HEK293 (cell line): ENCODE measurements around the gene TRIB2.

Experiments
- CTCF ChIA-PET: fragments of 350-600 bp; formaldehyde crosslinking; extraction: SDS; loops from one replicate; lab custom pipeline; 2021; ENCODE audit warnings: antibody characterized with exemption; lab: Yijun Ruan, JAX
- POLR2A ChIA-PET: fragments of 300-600 bp; formaldehyde crosslinking; extraction: SDS; loops from one replicate; lab custom pipeline; 2020; ENCODE audit warnings: antibody characterized with exemption, inconsistent platforms; lab: Yijun Ruan, JAX
- H3K27ac ChIP-seq: fragments of 200-500 bp; sonication (Bioruptor generic); 2 replicates; pipeline ENCODE4 v1.5.1; 2014; ENCODE audit warnings: low read depth, low read length, control low read depth, inconsistent platforms; ENCODE audit errors: extremely low read depth
- H3K36me3 ChIP-seq, 2 experiments: fragments of 200-500 bp in 1 of 2; sonication (Bioruptor generic) in 1 of 2; 1 replicate in 1 of 2; 2 replicates in 1 of 2; pipeline ENCODE4 v1.5.1; 2014 to 2017; ENCODE audit warnings: inconsistent platforms in 2 of 2, low read length in 2 of 2; ENCODE audit not compliant: control insufficient read depth in 2 of 2, insufficient read depth in 1 of 2
- H3K4me1 ChIP-seq: fragments of 200-500 bp; sonication (Bioruptor generic); 2 replicates; pipeline ENCODE4 v1.5.1; 2014; ENCODE audit warnings: mild to moderate bottlenecking, low read length, inconsistent platforms; ENCODE audit not compliant: control insufficient read depth, insufficient read depth
- H3K4me3 ChIP-seq: 2 replicates; pipeline ENCODE4 v1.5.1; 2011; ENCODE audit warnings: low read depth, mild to moderate bottlenecking, control low read depth, low read length, moderate library complexity
- H3K9me3 ChIP-seq: fragments of 200-500 bp; sonication (Bioruptor generic); 2 replicates; pipeline ENCODE4 v1.5.1; 2014; ENCODE audit warnings: low read depth, low read length, inconsistent platforms; ENCODE audit not compliant: control insufficient read depth, insufficient read depth
- KLF10 ChIP-seq: fragments of 450-650 bp; IDR thresholded peaks from 2 replicates; pipeline ENCODE4 v1.5.1; 2018; ENCODE audit warnings: missing biosample characterization, mild to moderate bottlenecking, missing genetic modification characterization
- MYNN ChIP-seq: fragments of 450-650 bp; formaldehyde crosslinking; IDR thresholded peaks from 2 replicates; pipeline ENCODE4 v1.5.1; 2016; ENCODE audit warnings: missing biosample characterization, missing genetic modification characterization, borderline replicate concordance
- MZF1 ChIP-seq: fragments of 450-650 bp; formaldehyde crosslinking; IDR thresholded peaks from 2 replicates; pipeline ENCODE4 v1.5.1; 2017; ENCODE audit warnings: missing biosample characterization, missing genetic modification characterization, borderline replicate concordance
- RBAK ChIP-seq: fragments of 450-650 bp; formaldehyde crosslinking; IDR thresholded peaks from 2 replicates; pipeline ENCODE4 v1.5.1; 2016; ENCODE audit warnings: missing biosample characterization, missing genetic modification characterization
- SALL2 ChIP-seq: fragments of 450-650 bp; formaldehyde crosslinking; IDR thresholded peaks from 2 replicates; pipeline ENCODE4 v1.5.0; 2017; ENCODE audit warnings: missing biosample characterization, mild to moderate bottlenecking, missing genetic modification characterization, borderline replicate concordance
- TRIM28 ChIP-seq: IDR thresholded peaks from 2 replicates; pipeline ENCODE4 v1.6.1; 2011; ENCODE audit warnings: low read length, control low read depth, borderline replicate concordance
- WT1 ChIP-seq: fragments of 450-650 bp; formaldehyde crosslinking; IDR thresholded peaks from 2 replicates; pipeline ENCODE4 v1.5.1; 2016; ENCODE audit warnings: missing biosample characterization, missing genetic modification characterization
- YY1 ChIP-seq: fragments of 450-650 bp; formaldehyde crosslinking; IDR thresholded peaks from 2 replicates; pipeline ENCODE4 v1.5.1; 2018; ENCODE audit warnings: missing biosample characterization, missing genetic modification characterization
- ZBTB17 ChIP-seq: fragments of 450-650 bp; formaldehyde crosslinking; IDR thresholded peaks from 2 replicates; pipeline ENCODE4 v1.5.1; 2016; ENCODE audit warnings: missing biosample characterization, missing genetic modification characterization
- ZBTB21 ChIP-seq: fragments of 450-650 bp; formaldehyde crosslinking; IDR thresholded peaks from 2 replicates; pipeline ENCODE4 v1.5.1; 2017; ENCODE audit warnings: missing biosample characterization, missing genetic modification characterization
- ZNF10 ChIP-seq: fragments of 450-650 bp; formaldehyde crosslinking; IDR thresholded peaks from 2 replicates; pipeline ENCODE4 v1.5.1; 2017; ENCODE audit warnings: missing biosample characterization, missing genetic modification characterization
- ZNF121 ChIP-seq: fragments of 450-650 bp; formaldehyde crosslinking; IDR thresholded peaks from 2 replicates; pipeline ENCODE4 v1.5.1; 2016; ENCODE audit warnings: missing biosample characterization, missing genetic modification characterization
- ZNF133 ChIP-seq: fragments of 450-650 bp; formaldehyde crosslinking; IDR thresholded peaks from 2 replicates; pipeline ENCODE4 v1.5.1; 2016; ENCODE audit warnings: missing biosample characterization, missing genetic modification characterization
- ZNF138 ChIP-seq: fragments of 450-650 bp; formaldehyde crosslinking; IDR thresholded peaks from 2 replicates; pipeline ENCODE4 v1.5.1; 2016; ENCODE audit warnings: missing biosample characterization, missing genetic modification characterization, borderline replicate concordance
- ZNF19 ChIP-seq: fragments of 450-650 bp; formaldehyde crosslinking; IDR thresholded peaks from 2 replicates; pipeline ENCODE4; 2016; ENCODE audit warnings: missing biosample characterization, missing genetic modification characterization, low read depth
- ZNF248 ChIP-seq: fragments of 450-650 bp; formaldehyde crosslinking; IDR thresholded peaks from 2 replicates; pipeline ENCODE4 v1.5.1; 2017; ENCODE audit warnings: missing biosample characterization, missing genetic modification characterization
- ZNF311 ChIP-seq: fragments of 450-650 bp; formaldehyde crosslinking; IDR thresholded peaks from 2 replicates; pipeline ENCODE4 v1.5.1; 2017; ENCODE audit warnings: missing biosample characterization, missing genetic modification characterization, borderline replicate concordance
- ZNF354C ChIP-seq: fragments of 450-650 bp; formaldehyde crosslinking; IDR thresholded peaks from 2 replicates; pipeline ENCODE4 v1.5.1; 2016; ENCODE audit warnings: missing biosample characterization, missing genetic modification characterization, low read depth, borderline replicate concordance
- ZNF624 ChIP-seq: fragments of 450-650 bp; formaldehyde crosslinking; IDR thresholded peaks from 2 replicates; pipeline ENCODE4 v1.5.1; 2017; ENCODE audit warnings: missing biosample characterization, missing genetic modification characterization
- ZNF660 ChIP-seq: fragments of 450-650 bp; IDR thresholded peaks from 2 replicates; pipeline ENCODE4 v1.5.1; 2018; ENCODE audit warnings: missing biosample characterization, mild to moderate bottlenecking, missing genetic modification characterization
- ZNF677 ChIP-seq: fragments of 450-650 bp; IDR thresholded peaks from 2 replicates; pipeline ENCODE4 v1.5.0; 2018; ENCODE audit warnings: missing biosample characterization, mild to moderate bottlenecking, missing genetic modification characterization, moderate library complexity
- ZNF76 ChIP-seq: fragments of 450-650 bp; formaldehyde crosslinking; IDR thresholded peaks from 2 replicates; pipeline ENCODE4; 2016; ENCODE audit warnings: low read depth, missing biosample characterization, missing genetic modification characterization, borderline replicate concordance
- ZSCAN16 ChIP-seq: fragments of 450-650 bp; formaldehyde crosslinking; IDR thresholded peaks from 2 replicates; pipeline ENCODE4 v1.5.1; 2016; ENCODE audit warnings: missing biosample characterization, missing genetic modification characterization
- TF ChIP-seq, protein P1 (sequence below): fragments of 450-650 bp; formaldehyde crosslinking; IDR thresholded peaks from 2 replicates; pipeline ENCODE4; 2016; ENCODE audit warnings: missing biosample characterization, missing genetic modification characterization
- TF ChIP-seq, protein P2 (sequence below): fragments of 450-650 bp; formaldehyde crosslinking; conservative IDR thresholded peaks from 2 replicates; pipeline ENCODE4 v1.5.1; 2016; ENCODE audit warnings: low read depth, missing biosample characterization, missing genetic modification characterization
- TF ChIP-seq, protein P3 (sequence below): fragments of 450-650 bp; formaldehyde crosslinking; IDR thresholded peaks from 2 replicates; pipeline ENCODE4 v1.5.1; 2017; ENCODE audit warnings: missing biosample characterization, mild to moderate bottlenecking, missing genetic modification characterization, moderate library complexity
- TF ChIP-seq, protein P4 (sequence below): fragments of 450-650 bp; formaldehyde crosslinking; IDR thresholded peaks from 2 replicates; pipeline ENCODE4 v1.5.1; 2017; ENCODE audit warnings: missing biosample characterization, missing genetic modification characterization
- TF ChIP-seq, protein P5 (sequence below): fragments of 450-650 bp; formaldehyde crosslinking; IDR thresholded peaks from 2 replicates; pipeline ENCODE4 v1.5.1; 2016; ENCODE audit warnings: missing biosample characterization, missing genetic modification characterization

Gene TRIB2

DNA sequence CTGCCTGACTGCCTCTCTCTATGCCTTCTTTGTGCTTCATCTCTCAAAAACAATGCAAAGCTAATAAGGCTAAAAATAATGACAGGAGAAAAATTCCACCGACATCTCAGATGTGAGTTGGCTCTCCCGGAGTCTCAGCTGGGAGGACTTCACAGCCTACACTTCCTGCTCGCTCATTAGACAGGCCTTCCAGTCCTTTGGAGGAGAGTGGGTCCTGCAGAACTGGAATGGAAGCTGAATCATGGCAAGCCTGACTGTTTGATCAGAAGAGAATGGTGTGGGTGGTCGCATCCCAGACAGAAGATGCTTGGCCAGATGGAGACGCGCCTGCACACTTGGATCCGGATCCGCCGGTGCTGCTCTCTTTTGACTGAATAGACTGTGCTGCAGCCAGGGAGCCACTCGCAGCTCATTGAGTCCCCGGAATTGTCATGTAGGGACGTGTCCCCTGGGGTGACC, 49.7 kb downstream of the TRIB2 start:
- Histone ChIP-seq H3K9me3 (no peaks in the 10 kb centered on the region), H3K36me3 (no peaks in the 10 kb centered on the region)
- TF ChIP-seq ZNF677 (no peak), ZNF133 (no peak), ZBTB17 (tag by site-specific recombination) (no peak), ZNF76 (tag by site-specific recombination) (no peak), ZNF624 (no peak), MZF1 (tag by site-specific recombination) (no peak), ZSCAN16 (tag by site-specific recombination) (no peak), YY1 (tag by site-specific recombination) (no peak), RBAK (tag by site-specific recombination) (no peak), ZBTB21 (tag by site-specific recombination) (no peak), KLF10 (no peak), ZNF19 (tag by site-specific recombination) (no peak), ZNF121 (tag by site-specific recombination) (no peak)
- TF ChIP-seq, protein P1, sequence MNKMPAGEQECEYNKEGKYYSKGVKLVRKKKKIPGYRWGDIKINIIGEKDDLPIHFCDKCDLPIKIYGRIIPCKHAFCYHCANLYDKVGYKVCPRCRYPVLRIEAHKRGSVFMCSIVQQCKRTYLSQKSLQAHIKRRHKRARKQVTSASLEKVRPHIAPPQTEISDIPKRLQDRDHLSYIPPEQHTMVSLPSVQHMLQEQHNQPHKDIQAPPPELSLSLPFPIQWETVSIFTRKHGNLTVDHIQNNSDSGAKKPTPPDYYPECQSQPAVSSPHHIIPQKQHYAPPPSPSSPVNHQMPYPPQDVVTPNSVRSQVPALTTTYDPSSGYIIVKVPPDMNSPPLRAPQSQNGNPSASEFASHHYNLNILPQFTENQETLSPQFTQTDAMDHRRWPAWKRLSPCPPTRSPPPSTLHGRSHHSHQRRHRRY (tag by site-specific recombination), result no peak
- TF ChIP-seq, protein P2, sequence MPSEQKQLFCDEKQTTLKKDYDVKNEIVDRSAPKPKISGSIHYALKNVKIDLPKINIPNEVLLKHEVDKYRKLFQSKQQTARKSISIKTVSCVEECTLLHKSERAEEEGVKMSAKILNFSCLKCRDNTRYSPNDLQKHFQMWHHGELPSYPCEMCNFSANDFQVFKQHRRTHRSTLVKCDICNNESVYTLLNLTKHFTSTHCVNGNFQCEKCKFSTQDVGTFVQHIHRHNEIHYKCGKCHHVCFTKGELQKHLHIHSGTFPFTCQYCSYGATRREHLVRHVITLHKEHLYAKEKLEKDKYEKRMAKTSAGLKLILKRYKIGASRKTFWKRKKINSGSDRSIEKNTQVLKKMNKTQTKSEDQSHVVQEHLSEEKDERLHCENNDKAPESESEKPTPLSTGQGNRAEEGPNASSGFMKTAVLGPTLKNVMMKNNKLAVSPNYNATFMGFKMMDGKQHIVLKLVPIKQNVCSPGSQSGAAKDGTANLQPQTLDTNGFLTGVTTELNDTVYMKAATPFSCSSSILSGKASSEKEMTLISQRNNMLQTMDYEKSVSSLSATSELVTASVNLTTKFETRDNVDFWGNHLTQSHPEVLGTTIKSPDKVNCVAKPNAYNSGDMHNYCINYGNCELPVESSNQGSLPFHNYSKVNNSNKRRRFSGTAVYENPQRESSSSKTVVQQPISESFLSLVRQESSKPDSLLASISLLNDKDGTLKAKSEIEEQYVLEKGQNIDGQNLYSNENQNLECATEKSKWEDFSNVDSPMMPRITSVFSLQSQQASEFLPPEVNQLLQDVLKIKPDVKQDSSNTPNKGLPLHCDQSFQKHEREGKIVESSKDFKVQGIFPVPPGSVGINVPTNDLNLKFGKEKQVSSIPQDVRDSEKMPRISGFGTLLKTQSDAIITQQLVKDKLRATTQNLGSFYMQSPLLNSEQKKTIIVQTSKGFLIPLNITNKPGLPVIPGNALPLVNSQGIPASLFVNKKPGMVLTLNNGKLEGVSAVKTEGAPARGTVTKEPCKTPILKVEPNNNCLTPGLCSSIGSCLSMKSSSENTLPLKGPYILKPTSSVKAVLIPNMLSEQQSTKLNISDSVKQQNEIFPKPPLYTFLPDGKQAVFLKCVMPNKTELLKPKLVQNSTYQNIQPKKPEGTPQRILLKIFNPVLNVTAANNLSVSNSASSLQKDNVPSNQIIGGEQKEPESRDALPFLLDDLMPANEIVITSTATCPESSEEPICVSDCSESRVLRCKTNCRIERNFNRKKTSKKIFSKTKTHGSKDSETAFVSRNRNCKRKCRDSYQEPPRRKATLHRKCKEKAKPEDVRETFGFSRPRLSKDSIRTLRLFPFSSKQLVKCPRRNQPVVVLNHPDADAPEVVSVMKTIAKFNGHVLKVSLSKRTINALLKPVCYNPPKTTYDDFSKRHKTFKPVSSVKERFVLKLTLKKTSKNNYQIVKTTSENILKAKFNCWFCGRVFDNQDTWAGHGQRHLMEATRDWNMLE, result no peak
- TF ChIP-seq, all 188 proteins: peak for 0
- H3K27ac ChIP-seq, result no peak overlapping the region
- POLR2A ChIA-PET, result no interaction called here
- no peaks in the 10 kb centered on the region for H3K4me1 ChIP-seq
- H3K4me3 ChIP-seq, result no peak overlapping the region
- CTCF ChIA-PET, result no interaction called here

DNA sequence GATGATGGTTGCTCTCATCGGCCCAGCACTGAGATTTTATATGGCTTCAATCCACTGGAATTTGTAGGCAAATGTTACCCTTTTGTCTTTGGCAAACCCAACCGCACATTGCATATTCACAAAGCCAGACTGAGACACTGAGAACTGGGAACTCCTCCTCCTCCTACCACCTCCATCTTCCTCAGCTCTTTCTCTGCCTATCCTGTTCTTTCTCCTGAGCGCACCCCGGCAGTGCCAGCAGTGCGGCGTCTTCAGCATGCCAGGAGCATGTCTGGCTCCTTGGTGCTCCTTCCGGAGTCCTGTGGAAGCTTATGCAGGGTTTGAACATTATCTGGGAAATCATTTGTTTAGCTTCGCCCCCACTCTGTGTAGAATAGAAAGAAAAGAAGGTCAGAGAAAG, 50.8 kb downstream of the TRIB2 start:
- POLR2A ChIA-PET, result no interaction called here
- Histone ChIP-seq H3K4me3 (no peak overlapping the region), H3K4me1 (no peaks in the 10 kb centered on the region), H3K9me3 (no peaks in the 10 kb centered on the region), H3K36me3 (no peaks in the 10 kb centered on the region), H3K27ac (no peak overlapping the region)
- CTCF ChIA-PET, result no interaction called here
- no peak for TF ChIP-seq ZNF311 (tag by site-specific recombination)
- TF ChIP-seq, protein P3, sequence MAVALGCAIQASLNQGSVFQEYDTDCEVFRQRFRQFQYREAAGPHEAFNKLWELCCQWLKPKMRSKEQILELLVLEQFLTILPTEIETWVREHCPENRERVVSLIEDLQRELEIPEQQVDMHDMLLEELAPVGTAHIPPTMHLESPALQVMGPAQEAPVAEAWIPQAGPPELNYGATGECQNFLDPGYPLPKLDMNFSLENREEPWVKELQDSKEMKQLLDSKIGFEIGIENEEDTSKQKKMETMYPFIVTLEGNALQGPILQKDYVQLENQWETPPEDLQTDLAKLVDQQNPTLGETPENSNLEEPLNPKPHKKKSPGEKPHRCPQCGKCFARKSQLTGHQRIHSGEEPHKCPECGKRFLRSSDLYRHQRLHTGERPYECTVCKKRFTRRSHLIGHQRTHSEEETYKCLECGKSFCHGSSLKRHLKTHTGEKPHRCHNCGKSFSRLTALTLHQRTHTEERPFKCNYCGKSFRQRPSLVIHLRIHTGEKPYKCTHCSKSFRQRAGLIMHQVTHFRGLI (tag by site-specific recombination), result no peak
- no peak for TF ChIP-seq KLF10
- no peak for TF ChIP-seq ZNF660 (tag by site-specific recombination)
- TF ChIP-seq RBAK (tag by site-specific recombination), result no peak
- TF ChIP-seq ZNF19 (tag by site-specific recombination), result no peak
- TF ChIP-seq, protein P4, sequence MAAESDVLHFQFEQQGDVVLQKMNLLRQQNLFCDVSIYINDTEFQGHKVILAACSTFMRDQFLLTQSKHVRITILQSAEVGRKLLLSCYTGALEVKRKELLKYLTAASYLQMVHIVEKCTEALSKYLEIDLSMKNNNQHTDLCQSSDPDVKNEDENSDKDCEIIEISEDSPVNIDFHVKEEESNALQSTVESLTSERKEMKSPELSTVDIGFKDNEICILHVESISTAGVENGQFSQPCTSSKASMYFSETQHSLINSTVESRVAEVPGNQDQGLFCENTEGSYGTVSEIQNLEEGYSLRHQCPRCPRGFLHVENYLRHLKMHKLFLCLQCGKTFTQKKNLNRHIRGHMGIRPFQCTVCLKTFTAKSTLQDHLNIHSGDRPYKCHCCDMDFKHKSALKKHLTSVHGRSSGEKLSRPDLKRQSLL (tag by site-specific recombination), result no peak
- TF ChIP-seq ZNF10 (tag by site-specific recombination), result no peak
- no peak for TF ChIP-seq ZNF354C
- TF ChIP-seq TRIM28, result no peak
- TF ChIP-seq ZNF138 (tag by site-specific recombination), result no peak
- TF ChIP-seq SALL2 (tag by site-specific recombination), result no peak
- TF ChIP-seq, protein P5, sequence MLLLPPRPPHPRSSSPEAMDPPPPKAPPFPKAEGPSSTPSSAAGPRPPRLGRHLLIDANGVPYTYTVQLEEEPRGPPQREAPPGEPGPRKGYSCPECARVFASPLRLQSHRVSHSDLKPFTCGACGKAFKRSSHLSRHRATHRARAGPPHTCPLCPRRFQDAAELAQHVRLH, result no peak
- TF ChIP-seq ZNF133, result no peak
- TF ChIP-seq MYNN (tag by site-specific recombination), result no peak
- TF ChIP-seq WT1 (tag by site-specific recombination), result no peak
- TF ChIP-seq ZNF248 (tag by site-specific recombination), result no peak
- TF ChIP-seq ZBTB21 (tag by site-specific recombination), result no peak
